Brain microvascular endothelial cell (primary cell): ENCODE results near the gene MTMR10.

ENCODE experiments used
- DNase-seq: peaks from one replicate; pipeline ENCODE4 v3.0.0-alpha.2; 2020
- H3K27ac ChIP-seq: fragments of 250-450 bp; sonication (Bioruptor Pico); 2 replicates; pipeline ENCODE4 v1.5.1; 2020; ENCODE audit warnings: mild to moderate bottlenecking, moderate library complexity
- H3K27me3 ChIP-seq: fragments of 250-450 bp; sonication (Bioruptor Pico); replicated peaks from 2 replicates; pipeline ENCODE4 v1.5.1; 2020; ENCODE audit warnings: mild to moderate bottlenecking
- H3K36me3 ChIP-seq: fragments of 250-450 bp; sonication (Bioruptor Pico); replicated peaks from 2 replicates; pipeline ENCODE4 v1.5.1; 2020; ENCODE audit warnings: mild to moderate bottlenecking
- H3K4me3 ChIP-seq: 2 replicates; pipeline ENCODE4 v1.5.1; 2011; ENCODE audit warnings: low read depth, mild to moderate bottlenecking, control low read depth, low read length, moderate library complexity
- in situ Hi-C: cut with HindIII; loops from 2 replicates; pipeline ENCODE4 v1.10.0; 2017; ENCODE audit warnings: low sequenced_read_pairs, low pct_ligation_motif_present
- TF ChIP-seq, protein P1 (sequence below): IDR thresholded peaks from 2 replicates; pipeline ENCODE4 v1.5.1; 2011; ENCODE audit warnings: low read depth, mild to moderate bottlenecking, moderate library complexity, low read length, control low read depth, inconsistent platforms; ENCODE audit errors: missing control alignments

The MTMR10 gene

DNA sequence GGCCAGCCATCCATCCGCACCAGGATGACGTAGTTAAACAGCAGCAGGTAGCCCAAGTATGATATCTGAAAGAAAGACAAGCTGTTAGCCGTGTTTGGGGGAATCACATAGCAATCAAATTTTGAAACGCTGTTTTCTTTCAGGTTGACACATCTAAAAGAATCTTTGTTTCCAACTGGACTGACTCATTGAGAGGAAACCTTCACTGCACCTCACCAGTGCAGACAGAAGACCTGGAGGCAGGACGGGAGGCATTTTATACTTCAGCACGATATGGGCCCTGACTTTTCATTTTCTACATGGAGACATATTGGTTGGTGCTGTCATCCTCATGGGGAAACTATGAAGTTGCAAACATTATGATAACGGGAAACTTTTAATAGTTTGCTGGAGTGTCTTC lies 44.2 kb upstream of the MTMR10 start:
- Histone ChIP-seq H3K27ac (no peak overlapping the region), H3K27me3 (no peaks in the 10 kb centered on the region), H3K36me3 (no peaks in the 10 kb centered on the region), H3K4me3 (no peak overlapping the region)
- in situ Hi-C loops = no loop called here
- TF ChIP-seq, protein P1, sequence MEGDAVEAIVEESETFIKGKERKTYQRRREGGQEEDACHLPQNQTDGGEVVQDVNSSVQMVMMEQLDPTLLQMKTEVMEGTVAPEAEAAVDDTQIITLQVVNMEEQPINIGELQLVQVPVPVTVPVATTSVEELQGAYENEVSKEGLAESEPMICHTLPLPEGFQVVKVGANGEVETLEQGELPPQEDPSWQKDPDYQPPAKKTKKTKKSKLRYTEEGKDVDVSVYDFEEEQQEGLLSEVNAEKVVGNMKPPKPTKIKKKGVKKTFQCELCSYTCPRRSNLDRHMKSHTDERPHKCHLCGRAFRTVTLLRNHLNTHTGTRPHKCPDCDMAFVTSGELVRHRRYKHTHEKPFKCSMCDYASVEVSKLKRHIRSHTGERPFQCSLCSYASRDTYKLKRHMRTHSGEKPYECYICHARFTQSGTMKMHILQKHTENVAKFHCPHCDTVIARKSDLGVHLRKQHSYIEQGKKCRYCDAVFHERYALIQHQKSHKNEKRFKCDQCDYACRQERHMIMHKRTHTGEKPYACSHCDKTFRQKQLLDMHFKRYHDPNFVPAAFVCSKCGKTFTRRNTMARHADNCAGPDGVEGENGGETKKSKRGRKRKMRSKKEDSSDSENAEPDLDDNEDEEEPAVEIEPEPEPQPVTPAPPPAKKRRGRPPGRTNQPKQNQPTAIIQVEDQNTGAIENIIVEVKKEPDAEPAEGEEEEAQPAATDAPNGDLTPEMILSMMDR = no peak
- no peak for DNase-seq

DNA sequence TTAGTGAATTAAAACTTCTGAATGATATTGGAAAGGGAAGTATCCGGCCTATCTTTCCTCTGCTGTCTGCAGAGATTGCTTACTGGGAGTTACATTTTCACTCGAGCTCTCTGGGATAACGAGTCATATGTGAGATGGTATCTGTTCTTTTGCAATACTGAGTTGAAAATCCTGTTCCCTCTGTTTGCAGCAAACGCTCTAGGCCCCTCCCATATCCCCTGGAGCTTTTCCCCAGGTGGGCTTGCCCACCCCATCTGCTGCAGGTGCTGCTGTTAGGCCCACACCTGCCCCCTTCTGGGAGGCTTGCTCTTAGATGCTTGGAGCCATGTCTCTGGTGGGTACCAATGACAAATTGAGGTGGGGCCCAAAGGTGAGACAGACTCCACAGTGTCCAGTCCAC lies 42.7 kb upstream of the MTMR10 start:
- Histone ChIP-seq H3K27ac (no peak overlapping the region), H3K36me3 (no peaks in the 10 kb centered on the region), H3K27me3 (no peaks in the 10 kb centered on the region), H3K4me3 (no peak overlapping the region)
- TF ChIP-seq, protein P1 = peak; percentile 2
- in situ Hi-C loops = no loop called here
- no peak for DNase-seq

DNA sequence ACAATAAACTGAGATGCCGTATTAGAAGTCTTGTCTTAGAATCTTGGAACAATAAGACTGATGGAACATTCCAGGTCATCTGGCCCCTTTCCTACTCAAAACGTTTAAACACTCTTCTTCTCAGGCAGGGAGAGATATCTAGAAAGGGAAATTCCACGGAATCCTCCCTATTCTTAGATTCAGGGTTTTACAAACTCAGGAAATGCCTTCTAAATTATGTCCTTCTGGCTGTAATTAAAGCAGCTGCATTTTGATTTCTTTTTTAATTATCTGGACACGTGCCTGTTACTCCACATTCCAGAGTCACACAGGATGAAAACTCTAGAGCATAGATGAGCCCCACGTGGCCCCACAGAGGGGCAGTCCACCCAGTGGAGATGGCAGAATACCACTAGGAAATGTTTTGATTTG lies 41.5 kb upstream of the MTMR10 start:
- no peak overlapping the region for H3K4me3 ChIP-seq
- peak; percentile 11 for DNase-seq
- TF ChIP-seq, protein P1 = no peak
- no peaks in the 10 kb centered on the region for H3K36me3 ChIP-seq
- in situ Hi-C loops = no loop called here
- no peak overlapping the region for H3K27ac ChIP-seq
- H3K27me3 ChIP-seq = no peaks in the 10 kb centered on the region

DNA sequence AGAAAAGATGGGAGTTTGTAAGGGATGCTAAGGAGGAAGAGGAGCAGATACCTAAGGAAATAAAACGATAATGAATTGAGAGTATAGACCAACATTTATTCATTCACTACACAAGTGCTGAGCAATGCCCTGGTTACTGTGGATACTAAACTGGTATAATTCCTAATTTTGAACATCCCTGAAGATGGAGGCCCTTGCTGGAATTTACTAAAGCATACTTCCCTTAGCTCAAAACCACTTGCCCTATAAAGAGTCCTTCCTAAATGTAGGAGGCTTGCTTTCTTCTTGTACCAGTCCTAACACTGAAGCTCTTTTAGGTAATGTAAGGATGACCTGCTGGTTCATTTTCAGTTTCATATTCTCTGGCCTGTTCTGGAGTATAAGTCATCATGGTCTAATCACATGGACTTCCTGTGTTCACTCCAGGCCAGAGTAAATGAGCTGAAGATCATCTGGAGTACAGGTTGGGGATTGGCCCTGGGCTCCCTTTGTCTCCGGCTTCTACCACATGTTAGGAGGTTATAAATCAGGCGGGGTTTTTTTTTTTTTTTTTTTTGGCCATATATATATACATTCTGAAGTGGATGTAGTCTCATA lies 40.1 kb upstream of the MTMR10 start:
- no peak overlapping the region for H3K27ac ChIP-seq
- H3K4me3 ChIP-seq = no peak overlapping the region
- in situ Hi-C loops = no loop called here
- no peaks in the 10 kb centered on the region for H3K36me3 ChIP-seq
- TF ChIP-seq, protein P1 = no peak
- DNase-seq = peak; percentile 42
- H3K27me3 ChIP-seq = no peaks in the 10 kb centered on the region

DNA sequence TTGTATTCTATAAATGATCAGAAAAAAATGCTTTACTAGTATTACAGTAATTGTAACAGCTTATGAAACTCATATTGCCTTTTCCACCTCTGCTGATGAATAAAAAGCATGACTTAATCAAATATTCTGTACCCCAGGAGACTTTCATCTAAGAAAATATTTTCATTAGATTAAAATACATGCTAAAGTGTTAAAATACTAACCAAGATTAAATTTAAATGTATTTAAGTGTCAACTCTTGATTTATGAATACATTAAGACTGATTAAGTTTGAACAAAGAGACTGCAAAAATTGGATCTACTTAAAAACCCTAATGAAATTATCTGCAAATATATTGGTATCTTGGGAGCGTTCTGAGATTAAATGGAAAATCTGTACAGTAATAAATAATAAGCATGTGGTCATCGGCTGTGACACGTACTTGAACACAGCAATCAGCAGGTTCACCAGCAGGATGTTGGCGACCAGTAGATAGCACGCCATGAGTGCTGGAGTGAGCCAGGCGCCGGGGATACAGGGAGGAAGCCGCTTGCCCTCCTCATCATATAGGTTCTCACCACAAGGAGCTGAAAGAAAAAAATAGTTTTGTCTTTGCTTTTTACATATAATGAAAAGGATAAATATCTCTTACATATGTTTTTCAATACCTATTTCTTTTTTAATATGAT lies 36.6 kb upstream of the MTMR10 start:
- TF ChIP-seq, protein P1 = no peak
- DNase-seq = no peak

More for the DNA sequence above, 36.6 kb upstream of the MTMR10 start:
- no peak overlapping the region for H3K27ac ChIP-seq
- in situ Hi-C loops = no loop called here
- no peak overlapping the region for H3K4me3 ChIP-seq
- H3K27me3 ChIP-seq = no peaks in the 10 kb centered on the region
- no peaks in the 10 kb centered on the region for H3K36me3 ChIP-seq
